Activated CD8-positive, alpha-beta T cell treated with anti-CD3 and anti-CD28 coated beads for 36 hours (primary cell): ENCODE data around the gene MAP2K4. TPM values are rescaled to one million over a fixed set of nuclear protein-coding genes. Genes with fewer than 3 reads are reported as not detected.

Source experiments
- microRNA-seq: library from miRNA; unstranded; fragments of <30 nt; microRNA quantifications from one replicate; pipeline ENCODE4 v1.2.0, GENCODE V29; 2022; ENCODE audit warnings: borderline microRNAs expressed, borderline replicate concordance
- total RNA-seq, 2 experiments: library from RNA; stranded (reverse); gene quantifications; one replicate each; pipeline ENCODE4 v1.2.3, GENCODE V29; 2021

MAP2K4 gene
- total RNA-seq, 2 experiments from 2014 or later, result 45.6 to 49.0 TPM

Small RNA genes lying within 50 kb of the gene (microRNA-seq; reads per million reads assigned to microRNA genes)
- gene MIR744, result 2,771 reads per million, percentile 93 among the genes with 10 or more reads in this experiment

Other genes with a start within 250 kb of the MAP2K4 start
- 10 to 100 TPM in 1 of 2 experiments, 1 to 10 TPM in 1; 8.9 to 10.2 TPM for gene ZNF18, start 23.4 kb upstream of the MAP2K4 start, total RNA-seq